H1 (cell line): ENCODE data around the gene PDRG1. TPM values are rescaled to one million over a fixed set of nuclear protein-coding genes. Genes with fewer than 3 reads are reported as not detected.

Experiments used
- CTCF ChIP-seq, 3 experiments: IDR thresholded peaks; 1 replicate in 2 of 3; 2 replicates in 1 of 3; pipeline versions ENCODE4 v1.5.1 to v1.6.1; 2011; ENCODE audit warnings: low read length in 3 of 3, mild to moderate bottlenecking in 3 of 3, inconsistent platforms in 2 of 3, low read depth in 1 of 3, moderate library complexity in 1 of 3; ENCODE audit not compliant: insufficient read depth in 1 of 3; ENCODE audit errors: control extremely low read depth in 1 of 3
- KDM4A ChIP-seq: IDR thresholded peaks from one replicate; pipeline ENCODE4 v1.7.1; 2012; ENCODE audit warnings: low read depth, mild to moderate bottlenecking, moderate library complexity, low read length, inconsistent platforms; ENCODE audit not compliant: severe bottlenecking
- TEAD4 ChIP-seq: IDR thresholded peaks from 2 replicates; pipeline ENCODE4 v1.6.1; 2012; ENCODE audit warnings: low read depth, low read length, inconsistent platforms, mixed read lengths
- polyA plus RNA-seq, 7 experiments: library from polyadenylated mRNA; depleted of rRNA in 3 of 7; stranded (reverse) in 5 of 7; unstranded in 2 of 7; fragments of >200 nt in 5 of 7; fragments of 200-250 nt in 2 of 7; gene quantifications; 1 replicate in 5 of 7; 2 replicates in 1 of 7; 4 replicates in 1 of 7; pipeline versions ENCODE4 v1.2.1 to v1.2.3, GENCODE V29; 2011 to 2013; ENCODE audit warnings: missing spikeins in 2 of 7, mixed read lengths in 2 of 7
- total RNA-seq: library from RNA; stranded (reverse); fragmentation: NEBNext Ultra II Directional; extraction: Animal tissue kit (Norgen Biotek cat#: 25700); gene quantifications from 2 replicates; pipeline ENCODE4 v1.2.1, GENCODE V29; 2021
- TF ChIP-seq, protein P1 (sequence below): fragments of 300-600 bp; sonication (generic); IDR thresholded peaks from 2 replicates; pipeline ENCODE4 v1.7.1; 2012; ENCODE audit warnings: low read length, moderate library complexity, mild to moderate bottlenecking, inconsistent platforms; ENCODE audit not compliant: insufficient replicate concordance
- TF ChIP-seq, protein P2 (sequence below): IDR thresholded peaks from 2 replicates; pipeline ENCODE4 v1.6.1; 2012; ENCODE audit warnings: low read length, inconsistent platforms
- TF ChIP-seq, protein P3 (sequence below): IDR thresholded peaks from 2 replicates; pipeline ENCODE4 v1.6.1; 2012; ENCODE audit warnings: inconsistent platforms

Gene PDRG1
- total and polyA plus RNA-seq, 2 of the 8 experiments (the other 6 are each of a cell fraction or from before 2014, with no cell fraction given), result 14.2 to 20.8 TPM

- TF ChIP-seq, protein P1, sequence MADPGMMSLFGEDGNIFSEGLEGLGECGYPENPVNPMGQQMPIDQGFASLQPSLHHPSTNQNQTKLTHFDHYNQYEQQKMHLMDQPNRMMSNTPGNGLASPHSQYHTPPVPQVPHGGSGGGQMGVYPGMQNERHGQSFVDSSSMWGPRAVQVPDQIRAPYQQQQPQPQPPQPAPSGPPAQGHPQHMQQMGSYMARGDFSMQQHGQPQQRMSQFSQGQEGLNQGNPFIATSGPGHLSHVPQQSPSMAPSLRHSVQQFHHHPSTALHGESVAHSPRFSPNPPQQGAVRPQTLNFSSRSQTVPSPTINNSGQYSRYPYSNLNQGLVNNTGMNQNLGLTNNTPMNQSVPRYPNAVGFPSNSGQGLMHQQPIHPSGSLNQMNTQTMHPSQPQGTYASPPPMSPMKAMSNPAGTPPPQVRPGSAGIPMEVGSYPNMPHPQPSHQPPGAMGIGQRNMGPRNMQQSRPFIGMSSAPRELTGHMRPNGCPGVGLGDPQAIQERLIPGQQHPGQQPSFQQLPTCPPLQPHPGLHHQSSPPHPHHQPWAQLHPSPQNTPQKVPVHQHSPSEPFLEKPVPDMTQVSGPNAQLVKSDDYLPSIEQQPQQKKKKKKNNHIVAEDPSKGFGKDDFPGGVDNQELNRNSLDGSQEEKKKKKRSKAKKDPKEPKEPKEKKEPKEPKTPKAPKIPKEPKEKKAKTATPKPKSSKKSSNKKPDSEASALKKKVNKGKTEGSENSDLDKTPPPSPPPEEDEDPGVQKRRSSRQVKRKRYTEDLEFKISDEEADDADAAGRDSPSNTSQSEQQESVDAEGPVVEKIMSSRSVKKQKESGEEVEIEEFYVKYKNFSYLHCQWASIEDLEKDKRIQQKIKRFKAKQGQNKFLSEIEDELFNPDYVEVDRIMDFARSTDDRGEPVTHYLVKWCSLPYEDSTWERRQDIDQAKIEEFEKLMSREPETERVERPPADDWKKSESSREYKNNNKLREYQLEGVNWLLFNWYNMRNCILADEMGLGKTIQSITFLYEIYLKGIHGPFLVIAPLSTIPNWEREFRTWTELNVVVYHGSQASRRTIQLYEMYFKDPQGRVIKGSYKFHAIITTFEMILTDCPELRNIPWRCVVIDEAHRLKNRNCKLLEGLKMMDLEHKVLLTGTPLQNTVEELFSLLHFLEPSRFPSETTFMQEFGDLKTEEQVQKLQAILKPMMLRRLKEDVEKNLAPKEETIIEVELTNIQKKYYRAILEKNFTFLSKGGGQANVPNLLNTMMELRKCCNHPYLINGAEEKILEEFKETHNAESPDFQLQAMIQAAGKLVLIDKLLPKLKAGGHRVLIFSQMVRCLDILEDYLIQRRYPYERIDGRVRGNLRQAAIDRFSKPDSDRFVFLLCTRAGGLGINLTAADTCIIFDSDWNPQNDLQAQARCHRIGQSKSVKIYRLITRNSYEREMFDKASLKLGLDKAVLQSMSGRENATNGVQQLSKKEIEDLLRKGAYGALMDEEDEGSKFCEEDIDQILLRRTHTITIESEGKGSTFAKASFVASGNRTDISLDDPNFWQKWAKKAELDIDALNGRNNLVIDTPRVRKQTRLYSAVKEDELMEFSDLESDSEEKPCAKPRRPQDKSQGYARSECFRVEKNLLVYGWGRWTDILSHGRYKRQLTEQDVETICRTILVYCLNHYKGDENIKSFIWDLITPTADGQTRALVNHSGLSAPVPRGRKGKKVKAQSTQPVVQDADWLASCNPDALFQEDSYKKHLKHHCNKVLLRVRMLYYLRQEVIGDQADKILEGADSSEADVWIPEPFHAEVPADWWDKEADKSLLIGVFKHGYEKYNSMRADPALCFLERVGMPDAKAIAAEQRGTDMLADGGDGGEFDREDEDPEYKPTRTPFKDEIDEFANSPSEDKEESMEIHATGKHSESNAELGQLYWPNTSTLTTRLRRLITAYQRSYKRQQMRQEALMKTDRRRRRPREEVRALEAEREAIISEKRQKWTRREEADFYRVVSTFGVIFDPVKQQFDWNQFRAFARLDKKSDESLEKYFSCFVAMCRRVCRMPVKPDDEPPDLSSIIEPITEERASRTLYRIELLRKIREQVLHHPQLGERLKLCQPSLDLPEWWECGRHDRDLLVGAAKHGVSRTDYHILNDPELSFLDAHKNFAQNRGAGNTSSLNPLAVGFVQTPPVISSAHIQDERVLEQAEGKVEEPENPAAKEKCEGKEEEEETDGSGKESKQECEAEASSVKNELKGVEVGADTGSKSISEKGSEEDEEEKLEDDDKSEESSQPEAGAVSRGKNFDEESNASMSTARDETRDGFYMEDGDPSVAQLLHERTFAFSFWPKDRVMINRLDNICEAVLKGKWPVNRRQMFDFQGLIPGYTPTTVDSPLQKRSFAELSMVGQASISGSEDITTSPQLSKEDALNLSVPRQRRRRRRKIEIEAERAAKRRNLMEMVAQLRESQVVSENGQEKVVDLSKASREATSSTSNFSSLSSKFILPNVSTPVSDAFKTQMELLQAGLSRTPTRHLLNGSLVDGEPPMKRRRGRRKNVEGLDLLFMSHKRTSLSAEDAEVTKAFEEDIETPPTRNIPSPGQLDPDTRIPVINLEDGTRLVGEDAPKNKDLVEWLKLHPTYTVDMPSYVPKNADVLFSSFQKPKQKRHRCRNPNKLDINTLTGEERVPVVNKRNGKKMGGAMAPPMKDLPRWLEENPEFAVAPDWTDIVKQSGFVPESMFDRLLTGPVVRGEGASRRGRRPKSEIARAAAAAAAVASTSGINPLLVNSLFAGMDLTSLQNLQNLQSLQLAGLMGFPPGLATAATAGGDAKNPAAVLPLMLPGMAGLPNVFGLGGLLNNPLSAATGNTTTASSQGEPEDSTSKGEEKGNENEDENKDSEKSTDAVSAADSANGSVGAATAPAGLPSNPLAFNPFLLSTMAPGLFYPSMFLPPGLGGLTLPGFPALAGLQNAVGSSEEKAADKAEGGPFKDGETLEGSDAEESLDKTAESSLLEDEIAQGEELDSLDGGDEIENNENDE, result no peak
- TF ChIP-seq CTCF (IDR thresholded peaks at IDR 0.05; ENCODE audit: control extremely low read depth in 1 of 3, insufficient read depth in 1 of 3, low read depth in 1 of 3, low read length in 3 of 3) (no peak), TEAD4 (no peak), KDM4A (no peak)
- TF ChIP-seq, protein P2, sequence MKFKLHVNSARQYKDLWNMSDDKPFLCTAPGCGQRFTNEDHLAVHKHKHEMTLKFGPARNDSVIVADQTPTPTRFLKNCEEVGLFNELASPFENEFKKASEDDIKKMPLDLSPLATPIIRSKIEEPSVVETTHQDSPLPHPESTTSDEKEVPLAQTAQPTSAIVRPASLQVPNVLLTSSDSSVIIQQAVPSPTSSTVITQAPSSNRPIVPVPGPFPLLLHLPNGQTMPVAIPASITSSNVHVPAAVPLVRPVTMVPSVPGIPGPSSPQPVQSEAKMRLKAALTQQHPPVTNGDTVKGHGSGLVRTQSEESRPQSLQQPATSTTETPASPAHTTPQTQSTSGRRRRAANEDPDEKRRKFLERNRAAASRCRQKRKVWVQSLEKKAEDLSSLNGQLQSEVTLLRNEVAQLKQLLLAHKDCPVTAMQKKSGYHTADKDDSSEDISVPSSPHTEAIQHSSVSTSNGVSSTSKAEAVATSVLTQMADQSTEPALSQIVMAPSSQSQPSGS, result no peak
- TF ChIP-seq, protein P3, sequence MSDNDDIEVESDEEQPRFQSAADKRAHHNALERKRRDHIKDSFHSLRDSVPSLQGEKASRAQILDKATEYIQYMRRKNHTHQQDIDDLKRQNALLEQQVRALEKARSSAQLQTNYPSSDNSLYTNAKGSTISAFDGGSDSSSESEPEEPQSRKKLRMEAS, result no peak
- TF ChIP-seq, all 59 proteins: peak for 0
Observed at GRCh38 chr20:31954500-31954899, 2.7 kb upstream of the PDRG1 start (continued).
